OCI-LY7 (cell line): ENCODE results near the gene NELFCD. TPM values are rescaled to one million over a fixed set of nuclear protein-coding genes. Genes with fewer than 3 reads are reported as not detected.

Source experiments
- BruUV-seq: library from RNA; stranded (reverse); fragments of 400-500 nt; replicated peaks from 2 replicates; lab custom pipeline; 2021; lab: Mats Ljungman, UMichigan
- CTCF ChIA-PET: fragments of 300-600 bp; sonication (Branson Sonifier 250); formaldehyde crosslinking; loops from one replicate; lab custom pipeline; 2022; ENCODE audit warnings: antibody characterized with exemption; ENCODE audit not compliant: unreplicated experiment; lab: Charles Lee
- POLR2A ChIA-PET: fragments of 300-600 bp; sonication (Branson Sonifier 250); formaldehyde crosslinking; loops from one replicate; lab custom pipeline; 2022; ENCODE audit warnings: antibody characterized with exemption; lab: Charles Lee
- DNase-seq: peaks from one replicate; pipeline ENCODE4 v3.0.0-alpha.2; 2015; ENCODE audit warnings: low spot score
- H2AFZ ChIP-seq: fragments of 200-600 bp; sonication (generic), shearing (Covaris generic); 2 replicates; pipeline ENCODE4 v1.6.1; 2014; ENCODE audit warnings: mild to moderate bottlenecking, antibody characterized with exemption, low read length, moderate library complexity
- H3K27ac ChIP-seq: fragments of 200-600 bp; sonication (generic); 2 replicates; pipeline ENCODE4 v1.5.1; 2014; ENCODE audit warnings: mixed run types, low read depth, mild to moderate bottlenecking, moderate library complexity, low read length, inconsistent platforms; ENCODE audit not compliant: poor library complexity, severe bottlenecking
- H3K36me3 ChIP-seq: fragments of 200-600 bp; sonication (generic); 2 replicates; pipeline ENCODE4 v1.6.1; 2014; ENCODE audit warnings: mild to moderate bottlenecking, antibody characterized with exemption, low read length, moderate library complexity, mixed read lengths; ENCODE audit not compliant: insufficient read depth
- H3K4me1 ChIP-seq: fragments of 200-600 bp; sonication (generic); 2 replicates; pipeline ENCODE4 v1.5.1; 2014; ENCODE audit warnings: mild to moderate bottlenecking, low read length; ENCODE audit not compliant: insufficient read depth, poor library complexity, severe bottlenecking
- H3K4me2 ChIP-seq: fragments of 200-600 bp; sonication (generic); 2 replicates; pipeline ENCODE4 v1.6.1; 2014; ENCODE audit warnings: mild to moderate bottlenecking, low read length
- H3K4me3 ChIP-seq: fragments of 200-600 bp; sonication (generic); 2 replicates; pipeline ENCODE4 v1.5.1; 2014; ENCODE audit warnings: mild to moderate bottlenecking, low read depth, low read length; ENCODE audit not compliant: poor library complexity, severe bottlenecking
- H3K79me2 ChIP-seq: fragments of 200-600 bp; sonication (generic); 2 replicates; pipeline ENCODE4 v1.6.1; 2016; ENCODE audit warnings: low read depth, mild to moderate bottlenecking, low read length, moderate library complexity, mixed read lengths; ENCODE audit not compliant: insufficient read depth
- H3K9me2 ChIP-seq: fragments of 200-600 bp; sonication (generic); 2 replicates; pipeline ENCODE4 v1.6.1; 2016; ENCODE audit warnings: mild to moderate bottlenecking, low read length, mixed read lengths; ENCODE audit not compliant: insufficient read depth
- H3K9me3 ChIP-seq: fragments of 200-600 bp; sonication (generic); 2 replicates; pipeline ENCODE4 v1.6.1; 2014; ENCODE audit warnings: mild to moderate bottlenecking, mixed run types, low read length, mixed read lengths
- H4K20me1 ChIP-seq: fragments of 200-600 bp; sonication (generic); 2 replicates; pipeline ENCODE4 v1.6.1; 2014; ENCODE audit warnings: mild to moderate bottlenecking, antibody characterized with exemption, low read length, moderate library complexity, mixed read lengths; ENCODE audit not compliant: insufficient read depth
- EZH2phosphoT487 ChIP-seq: fragments of 200-600 bp; sonication (generic); IDR thresholded peaks from 2 replicates; pipeline ENCODE4 v1.6.1; 2018; ENCODE audit warnings: low read depth, borderline replicate concordance, mild to moderate bottlenecking, mixed run types, antibody characterized with exemption, low read length, moderate library complexity, mixed read lengths
- intact Hi-C: fragments of 100-400 bp; cut with micrococcal nuclease; formaldehyde crosslinking; loops from one replicate; pipeline ENCODE4 v1.10.0; 2022; ENCODE audit not compliant: unreplicated experiment
- total RNA-seq, 2 experiments: library from RNA; depleted of rRNA in 1 of 2; stranded (reverse); fragments of >200 nt in 1 of 2; shearing (Covaris generic) in 1 of 2; gene quantifications; 2 replicates each; pipeline ENCODE4 v1.2.3, GENCODE V29; 2014 to 2022
- TF ChIP-seq, protein P1 (sequence below): fragments of 200-600 bp; sonication (generic); conservative IDR thresholded peaks from 2 replicates; pipeline ENCODE4 v1.5.1; 2014; ENCODE audit warnings: mild to moderate bottlenecking, antibody characterized with exemption, low read length, moderate library complexity, mixed read lengths

The NELFCD gene
- total RNA-seq, 2 experiments from 2014 or later: 90.7 to 143 TPM

DNA sequence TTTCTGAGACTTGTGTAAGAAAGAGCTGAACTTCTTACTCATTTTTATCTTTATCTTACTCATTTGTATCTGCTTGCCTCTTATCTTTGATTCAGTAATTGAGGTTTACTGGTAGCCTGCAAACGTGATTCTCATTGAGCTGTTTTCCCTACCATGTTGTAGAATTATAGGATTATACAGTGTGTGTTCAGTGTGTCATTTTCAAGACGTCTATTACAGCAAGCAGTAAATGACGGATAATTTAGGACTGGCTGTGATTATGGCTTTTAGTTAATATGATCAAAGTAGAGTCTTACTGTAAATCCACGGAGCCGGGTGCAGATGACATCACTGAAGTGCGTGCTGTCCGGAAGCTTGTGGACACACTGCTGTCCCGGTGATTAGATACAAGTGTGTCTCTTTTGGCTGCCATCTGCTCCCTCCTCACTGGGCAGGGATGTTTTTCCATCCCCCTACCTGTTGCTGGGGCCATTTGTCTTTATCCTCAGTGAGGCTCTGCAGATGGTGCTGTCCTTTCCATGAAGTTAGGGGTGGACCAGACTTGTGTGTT, 6.0 kb downstream of the NELFCD start:
- Histone ChIP-seq H3K79me2 (peaks cover 43% of the 10 kb centered on the region), H2AFZ (no peak overlapping the region), H3K9me3 (no peaks in the 10 kb centered on the region), H3K4me1 (peaks cover 32% of the 10 kb centered on the region), H3K4me3 (no peak overlapping the region), H3K9me2 (no peaks in the 10 kb centered on the region), H3K27ac (no peak overlapping the region), H3K4me2 (no peak overlapping the region), H4K20me1 (peaks cover 12% of the 10 kb centered on the region; the same call in 1 of the 2 replicates), H3K36me3 (peaks cover 83% of the 10 kb centered on the region)
- no peak for DNase-seq
- intact Hi-C loops: no loop called here
- CTCF ChIA-PET: no interaction called here
- TF ChIP-seq EZH2phosphoT487: no peak
- TF ChIP-seq, protein P1, sequence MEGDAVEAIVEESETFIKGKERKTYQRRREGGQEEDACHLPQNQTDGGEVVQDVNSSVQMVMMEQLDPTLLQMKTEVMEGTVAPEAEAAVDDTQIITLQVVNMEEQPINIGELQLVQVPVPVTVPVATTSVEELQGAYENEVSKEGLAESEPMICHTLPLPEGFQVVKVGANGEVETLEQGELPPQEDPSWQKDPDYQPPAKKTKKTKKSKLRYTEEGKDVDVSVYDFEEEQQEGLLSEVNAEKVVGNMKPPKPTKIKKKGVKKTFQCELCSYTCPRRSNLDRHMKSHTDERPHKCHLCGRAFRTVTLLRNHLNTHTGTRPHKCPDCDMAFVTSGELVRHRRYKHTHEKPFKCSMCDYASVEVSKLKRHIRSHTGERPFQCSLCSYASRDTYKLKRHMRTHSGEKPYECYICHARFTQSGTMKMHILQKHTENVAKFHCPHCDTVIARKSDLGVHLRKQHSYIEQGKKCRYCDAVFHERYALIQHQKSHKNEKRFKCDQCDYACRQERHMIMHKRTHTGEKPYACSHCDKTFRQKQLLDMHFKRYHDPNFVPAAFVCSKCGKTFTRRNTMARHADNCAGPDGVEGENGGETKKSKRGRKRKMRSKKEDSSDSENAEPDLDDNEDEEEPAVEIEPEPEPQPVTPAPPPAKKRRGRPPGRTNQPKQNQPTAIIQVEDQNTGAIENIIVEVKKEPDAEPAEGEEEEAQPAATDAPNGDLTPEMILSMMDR: no peak
- BruUV-seq: no TSS peak
- POLR2A ChIA-PET: no interaction called here

DNA sequence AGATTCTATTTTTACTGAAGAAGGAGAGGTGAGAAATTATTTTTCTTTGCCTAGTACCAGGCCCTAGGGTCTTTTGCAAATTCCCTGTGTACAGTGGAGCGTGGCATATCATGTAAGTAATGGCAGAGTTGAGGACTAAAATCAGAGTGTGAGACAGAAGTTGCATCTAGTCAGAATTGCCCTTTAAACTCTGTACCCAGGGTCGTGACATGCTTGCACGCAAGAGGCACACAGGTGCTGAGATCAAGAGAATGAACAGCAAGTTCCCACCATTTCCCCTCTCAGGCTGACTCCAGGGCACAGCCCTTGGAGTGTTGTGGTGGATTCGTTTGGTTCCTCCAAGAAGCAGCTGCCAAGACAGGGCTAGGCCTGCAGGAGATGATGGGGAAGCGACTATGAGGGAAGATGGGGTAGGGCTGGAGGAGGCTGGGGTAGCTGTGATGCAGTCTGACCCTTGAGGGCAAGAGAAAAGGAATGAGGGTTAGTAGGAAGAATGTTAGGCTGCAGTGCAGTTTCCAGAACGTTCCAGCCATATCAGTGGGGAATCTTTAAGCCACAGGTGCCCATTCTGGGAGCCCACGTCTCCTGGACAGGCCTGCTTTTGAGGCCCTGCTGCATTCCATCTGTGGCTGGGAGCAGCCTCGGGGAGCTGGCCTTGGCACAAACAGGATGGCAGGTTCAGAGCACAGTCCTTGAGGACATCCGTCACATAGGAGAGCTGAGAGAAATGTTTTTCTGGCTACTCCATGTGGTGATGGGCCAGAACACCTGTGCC, 6.9 kb downstream of the NELFCD start:
- BruUV-seq: no TSS peak
- POLR2A ChIA-PET: no interaction called here
- Histone ChIP-seq H3K79me2 (peaks cover 34% of the 10 kb centered on the region), H3K4me1 (peaks cover 26% of the 10 kb centered on the region), H3K4me2 (no peak overlapping the region), H3K9me2 (no peaks in the 10 kb centered on the region), H2AFZ (no peak overlapping the region), H3K9me3 (no peaks in the 10 kb centered on the region), H3K27ac (no peak overlapping the region), H3K4me3 (no peak overlapping the region), H3K36me3 (peaks cover 90% of the 10 kb centered on the region), H4K20me1 (peaks cover 12% of the 10 kb centered on the region; the same call in 1 of the 2 replicates)
- no peak for DNase-seq
- TF ChIP-seq, protein P1: no peak
- no peak for TF ChIP-seq EZH2phosphoT487
- intact Hi-C loops: no loop called here
- CTCF ChIA-PET: no interaction called here

- Histone ChIP-seq H3K4me3 (no peak overlapping the region), H3K27ac (no peak overlapping the region), H3K79me2 (peaks cover 29% of the 10 kb centered on the region), H4K20me1 (peaks cover 12% of the 10 kb centered on the region; the same call in 1 of the 2 replicates), H2AFZ (no peak overlapping the region), H3K4me2 (no peak overlapping the region), H3K36me3 (peaks cover 94% of the 10 kb centered on the region), H3K9me2 (no peaks in the 10 kb centered on the region), H3K4me1 (peaks cover 27% of the 10 kb centered on the region), H3K9me3 (no peaks in the 10 kb centered on the region)
- no peak for DNase-seq
- intact Hi-C loops: no loop called here
- BruUV-seq: no TSS peak
- ChIA-PET POLR2A (no interaction called here), CTCF (no interaction called here)
- TF ChIP-seq, protein P1: no peak
- TF ChIP-seq EZH2phosphoT487: no peak
These were observed 7.5 kb downstream of the NELFCD start for GRCh38 chr20:58988565-58988882.
